Neuron (in vitro differentiated cells): ENCODE results near the gene OR10C1.

Experiments
- H2AFZ ChIP-seq: one replicate; pipeline ENCODE4 v1.6.1; 2013; ENCODE audit warnings: low read depth, mild to moderate bottlenecking, inconsistent platforms, low read length, moderate library complexity
- H3K27me3 ChIP-seq: one replicate; pipeline ENCODE4 v1.6.1; 2013; ENCODE audit warnings: low read length; ENCODE audit not compliant: insufficient read depth
- H3K36me3 ChIP-seq: one replicate; pipeline ENCODE4 v1.6.1; 2013; ENCODE audit warnings: low read length; ENCODE audit not compliant: insufficient read depth
- H3K4me1 ChIP-seq: one replicate; pipeline ENCODE4 v1.6.1; 2013; ENCODE audit warnings: low read length; ENCODE audit not compliant: insufficient read depth
- H3K4me3 ChIP-seq: 2 replicates; pipeline ENCODE4 v1.5.1; 2013; ENCODE audit warnings: mild to moderate bottlenecking, low read length, moderate library complexity
- H3K9me3 ChIP-seq: one replicate; pipeline ENCODE4 v1.6.1; 2013; ENCODE audit warnings: low read length

The OR10C1 gene

GRCh38 chr6:29451471-29452193, 12.5 kb downstream of the OR10C1 start:
- Histone ChIP-seq H3K4me3 (no peak overlapping the region), H2AFZ (no peak overlapping the region), H3K9me3 (no peaks in the 10 kb centered on the region), H3K4me1 (peaks cover 6% of the 10 kb centered on the region), H3K36me3 (no peaks in the 10 kb centered on the region), H3K27me3 (no peaks in the 10 kb centered on the region)

DNA sequence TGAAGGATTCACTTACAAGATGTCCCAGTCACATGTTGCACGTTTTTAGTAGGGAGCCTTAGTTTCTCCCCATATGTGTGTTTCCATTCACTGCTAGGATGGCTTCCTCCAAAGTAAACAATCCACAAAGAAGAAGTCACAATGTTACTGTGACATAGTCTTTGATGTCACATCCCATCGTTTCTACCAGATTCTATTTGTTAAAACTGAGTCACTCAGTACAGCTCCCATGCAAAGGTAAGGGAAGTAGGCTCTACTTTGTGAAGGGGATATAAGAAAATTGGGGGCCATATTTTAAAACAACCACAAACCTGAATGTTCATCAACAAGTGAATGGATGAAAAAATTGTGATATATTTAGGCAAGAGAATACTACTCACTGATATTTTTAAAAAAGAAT, 17.9 kb downstream of the OR10C1 start, which contains the start of the genes OR11A1 and OR2H1:
Gene OR11A1, minus strand, starts transcription at position 101 of the 400 bp plus-strand sequence. CDS start 29,430 bp downstream, outside the sequence.
Gene OR2H1, plus strand, starts transcription at position 185 of the 400 bp plus-strand sequence. CDS start 4,615 bp downstream, outside the sequence.
- Histone ChIP-seq H3K36me3 (no peaks in the 10 kb centered on the region), H3K4me3 (no peak within 1 kb of the TSS), H3K27me3 (peaks cover 6% of the 10 kb centered on the region), H3K4me1 (no peaks in the 10 kb centered on the region), H3K9me3 (no peaks in the 10 kb centered on the region), H2AFZ (no peak within 1 kb of the TSS)

DNA sequence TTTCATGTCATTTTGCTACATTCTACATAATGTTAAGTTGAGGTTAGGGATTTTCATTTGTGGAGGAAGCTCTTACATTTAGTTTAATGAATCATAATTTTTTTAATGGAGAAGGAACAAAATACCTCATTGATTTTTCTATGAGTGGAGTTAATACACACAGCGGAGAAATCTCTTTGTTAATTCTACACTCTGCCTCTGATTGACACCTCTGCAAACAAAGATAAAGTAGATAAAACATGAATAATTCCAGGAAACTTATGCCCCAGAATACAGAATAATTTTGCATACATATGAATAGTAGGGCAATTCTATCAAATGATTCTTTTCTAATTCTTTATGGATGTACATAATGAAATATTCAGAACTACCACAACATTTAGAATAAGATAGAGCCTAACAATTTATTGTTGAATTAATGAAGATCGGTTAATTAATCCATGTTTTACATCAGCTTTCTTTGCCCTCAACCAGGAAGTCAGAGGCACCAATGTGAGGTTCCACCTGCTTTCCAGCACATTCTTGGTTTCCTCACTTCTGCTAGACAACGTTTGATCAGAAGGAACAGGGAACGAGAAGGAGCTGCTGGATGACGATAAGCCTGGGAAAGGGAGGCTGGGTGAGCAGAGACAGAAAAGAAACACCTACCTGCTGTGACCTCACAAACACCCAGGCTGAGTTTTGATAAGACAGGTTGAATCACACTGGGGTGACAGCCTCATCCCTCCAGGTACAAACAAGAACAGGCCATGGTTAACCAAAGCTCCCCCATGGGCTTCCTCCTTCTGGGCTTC, 22.1 kb downstream of the OR10C1 start:
- H3K9me3 ChIP-seq, result no peaks in the 10 kb centered on the region
- no peak overlapping the region for H3K4me3 ChIP-seq
- H3K27me3 ChIP-seq, result peaks cover 6% of the 10 kb centered on the region
- no peaks in the 10 kb centered on the region for H3K4me1 ChIP-seq
- no peaks in the 10 kb centered on the region for H3K36me3 ChIP-seq
- no peak overlapping the region for H2AFZ ChIP-seq

DNA sequence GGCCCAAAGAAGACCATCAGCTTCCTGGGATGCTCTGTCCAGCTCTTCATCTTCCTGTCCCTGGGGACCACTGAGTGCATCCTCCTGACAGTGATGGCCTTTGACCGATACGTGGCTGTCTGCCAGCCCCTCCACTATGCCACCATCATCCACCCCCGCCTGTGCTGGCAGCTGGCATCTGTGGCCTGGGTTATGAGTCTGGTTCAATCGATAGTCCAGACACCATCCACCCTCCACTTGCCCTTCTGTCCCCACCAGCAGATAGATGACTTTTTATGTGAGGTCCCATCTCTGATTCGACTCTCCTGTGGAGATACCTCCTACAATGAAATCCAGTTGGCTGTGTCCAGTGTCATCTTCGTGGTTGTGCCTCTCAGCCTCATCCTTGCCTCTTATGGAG, 22.9 kb downstream of the OR10C1 start:
- Histone ChIP-seq H3K36me3 (no peaks in the 10 kb centered on the region), H3K4me3 (no peak overlapping the region), H2AFZ (no peak overlapping the region), H3K27me3 (peaks cover 6% of the 10 kb centered on the region), H3K4me1 (no peaks in the 10 kb centered on the region), H3K9me3 (no peaks in the 10 kb centered on the region)

GRCh38 chr6:29465279-29465678, 26.2 kb downstream of the OR10C1 start:
- Histone ChIP-seq H3K4me1 (no peaks in the 10 kb centered on the region), H3K4me3 (no peak overlapping the region), H3K36me3 (no peaks in the 10 kb centered on the region), H3K9me3 (no peaks in the 10 kb centered on the region), H3K27me3 (peaks cover under 1% of the 10 kb centered on the region), H2AFZ (no peak overlapping the region)

DNA sequence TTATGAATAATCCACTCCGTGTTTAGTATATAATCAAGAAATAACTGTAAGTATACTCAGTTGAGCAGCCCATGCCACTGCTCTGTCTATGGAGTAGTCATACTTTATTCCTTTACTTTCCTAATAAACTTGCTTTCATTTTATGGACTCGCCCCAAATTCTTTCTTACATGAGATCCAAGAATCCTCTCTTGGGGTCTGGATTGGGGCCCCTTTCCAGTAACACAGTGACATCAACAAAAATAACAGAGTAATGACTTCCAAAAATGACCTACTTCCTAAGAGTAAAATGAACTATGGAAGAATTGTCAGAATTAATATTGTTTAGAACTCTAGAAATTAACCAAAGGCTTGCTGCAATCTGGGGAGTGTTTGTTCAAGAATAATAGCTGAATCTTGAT, 26.7 kb downstream of the OR10C1 start:
- Histone ChIP-seq H3K4me1 (no peaks in the 10 kb centered on the region), H3K36me3 (no peaks in the 10 kb centered on the region), H3K4me3 (no peak overlapping the region), H3K27me3 (peaks cover 4% of the 10 kb centered on the region), H3K9me3 (no peaks in the 10 kb centered on the region), H2AFZ (no peak overlapping the region)

DNA sequence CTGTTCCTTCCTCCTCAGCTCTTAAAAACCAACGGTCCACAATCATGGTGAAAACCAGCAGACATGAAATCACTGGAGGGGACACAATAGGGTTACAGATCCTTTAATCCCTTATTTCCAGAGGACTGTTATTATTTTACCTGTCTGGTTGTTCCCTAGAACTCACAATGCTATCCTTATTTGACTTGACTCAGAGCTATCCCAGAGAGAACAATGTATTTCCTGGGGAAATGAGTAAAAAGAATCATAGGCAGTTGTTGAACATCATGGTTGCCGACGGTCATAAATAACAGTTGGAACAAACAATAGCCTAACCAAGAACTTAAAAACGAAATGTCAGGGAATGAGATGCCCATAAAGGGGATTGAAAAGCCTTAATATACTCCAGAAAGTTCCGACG, 27.1 kb downstream of the OR10C1 start:
- peaks cover 4% of the 10 kb centered on the region for H3K27me3 ChIP-seq
- no peaks in the 10 kb centered on the region for H3K4me1 ChIP-seq
- H3K4me3 ChIP-seq, result no peak overlapping the region
- no peak overlapping the region for H2AFZ ChIP-seq
- no peaks in the 10 kb centered on the region for H3K36me3 ChIP-seq
- no peaks in the 10 kb centered on the region for H3K9me3 ChIP-seq

- Histone ChIP-seq H3K36me3 (no peaks in the 10 kb centered on the region), H3K27me3 (peaks cover 4% of the 10 kb centered on the region), H3K9me3 (no peaks in the 10 kb centered on the region), H3K4me3 (no peak overlapping the region), H2AFZ (no peak overlapping the region), H3K4me1 (no peaks in the 10 kb centered on the region)
Observed at GRCh38 chr6:29474996-29475395, 35.9 kb downstream of the OR10C1 start.

DNA sequence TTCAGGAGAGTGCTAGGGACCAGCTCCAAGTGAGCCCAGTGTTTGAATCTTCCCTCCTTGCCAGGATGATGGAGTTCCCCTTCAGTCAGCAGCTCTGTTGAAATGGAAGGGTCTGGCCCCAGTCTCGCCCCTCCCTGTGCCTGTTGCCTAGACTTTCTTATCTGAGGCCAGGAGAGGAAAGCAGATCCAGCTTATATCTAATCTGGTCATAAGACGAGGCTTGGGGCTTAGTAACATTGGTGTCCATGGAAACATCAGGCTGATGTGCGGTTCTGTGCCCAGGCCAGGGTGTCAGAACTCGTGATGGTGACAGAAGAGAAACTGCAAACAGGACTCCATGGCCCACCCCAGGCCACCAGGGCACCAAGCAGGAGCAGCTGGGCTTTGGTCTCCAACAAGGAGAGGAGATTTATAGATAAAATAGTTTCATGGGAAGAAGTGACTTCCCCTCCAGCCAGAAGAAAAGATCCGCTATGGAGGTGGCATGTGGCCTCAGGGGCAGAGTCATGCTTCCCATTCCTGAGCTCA, 38.9 kb downstream of the OR10C1 start:
- Histone ChIP-seq H3K27me3 (no peaks in the 10 kb centered on the region), H3K4me1 (no peaks in the 10 kb centered on the region), H2AFZ (no peak overlapping the region), H3K9me3 (no peaks in the 10 kb centered on the region), H3K4me3 (no peak overlapping the region), H3K36me3 (no peaks in the 10 kb centered on the region)

- no peaks in the 10 kb centered on the region for H3K4me1 ChIP-seq
- no peaks in the 10 kb centered on the region for H3K36me3 ChIP-seq
- H3K27me3 ChIP-seq, result no peaks in the 10 kb centered on the region
- H3K9me3 ChIP-seq, result no peaks in the 10 kb centered on the region
- H3K4me3 ChIP-seq, result no peak overlapping the region
- H2AFZ ChIP-seq, result no peak overlapping the region
Observed at GRCh38 chr6:29478740-29479139, 39.6 kb downstream of the OR10C1 start.

- Histone ChIP-seq H3K9me3 (no peaks in the 10 kb centered on the region), H3K27me3 (no peaks in the 10 kb centered on the region), H3K4me3 (no peak overlapping the region), H3K4me1 (no peaks in the 10 kb centered on the region), H3K36me3 (no peaks in the 10 kb centered on the region), H2AFZ (no peak overlapping the region)
Observed at GRCh38 chr6:29479560-29479959, 40.5 kb downstream of the OR10C1 start.

DNA sequence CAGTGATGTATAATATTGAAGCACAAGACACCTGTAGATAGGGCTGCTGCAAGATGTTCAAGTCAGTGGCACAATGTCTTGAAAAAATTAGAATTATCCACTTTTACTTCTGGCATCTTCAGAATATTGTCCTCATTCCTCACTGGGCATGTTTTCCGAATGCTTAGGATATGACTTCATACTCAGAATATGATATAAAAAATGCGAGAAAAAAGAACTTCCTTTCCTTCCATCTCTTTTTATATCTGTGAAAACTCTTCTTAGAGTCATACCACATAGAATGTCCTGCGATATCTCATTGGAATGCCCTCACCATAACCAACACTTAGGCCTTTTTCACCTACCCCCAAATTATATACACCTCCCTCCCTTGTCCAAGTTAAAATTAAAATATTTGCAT, 44.1 kb downstream of the OR10C1 start:
- H3K4me1 ChIP-seq, result no peaks in the 10 kb centered on the region
- H2AFZ ChIP-seq, result no peak overlapping the region
- H3K36me3 ChIP-seq, result no peaks in the 10 kb centered on the region
- no peak overlapping the region for H3K4me3 ChIP-seq
- H3K27me3 ChIP-seq, result no peaks in the 10 kb centered on the region
- no peaks in the 10 kb centered on the region for H3K9me3 ChIP-seq

DNA sequence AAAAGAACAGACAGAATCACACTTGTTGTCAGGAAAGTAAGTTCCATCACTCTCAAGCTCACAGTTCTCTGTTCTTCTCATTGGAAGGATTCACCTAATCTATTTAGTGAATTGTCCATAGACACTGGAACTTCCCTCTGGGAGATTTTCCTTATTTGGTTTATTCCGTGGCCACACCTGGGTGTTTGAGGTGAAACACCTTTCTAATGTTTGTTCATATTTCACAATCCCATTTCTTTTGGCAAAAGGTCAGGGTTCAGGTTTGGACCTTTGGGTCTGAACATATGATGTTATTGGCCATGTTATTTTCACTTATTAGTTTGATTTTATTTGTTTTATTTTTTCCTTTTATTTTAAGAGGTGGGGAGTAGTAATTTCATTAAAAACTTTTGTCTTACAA, 44.6 kb downstream of the OR10C1 start:
- Histone ChIP-seq H3K4me3 (no peak overlapping the region), H3K9me3 (no peaks in the 10 kb centered on the region), H3K4me1 (no peaks in the 10 kb centered on the region), H3K27me3 (no peaks in the 10 kb centered on the region), H3K36me3 (no peaks in the 10 kb centered on the region), H2AFZ (no peak overlapping the region)
